Endothelial cell of umbilical vein (primary cell): ENCODE data around the gene IRGM. TPM values are rescaled to one million over a fixed set of nuclear protein-coding genes. Genes with fewer than 3 reads are reported as not detected.
"Not testable (repeated sequence)": the region's sequence is repeated elsewhere in the genome, so short reads cannot be mapped to it uniquely, and the experiment has no call there.

Experiments used
- BruUV-seq: library from RNA; stranded (reverse); fragments of 400-500 nt; replicated peaks from 2 replicates; lab custom pipeline; 2021; lab: Mats Ljungman, UMichigan
- CTCF ChIA-PET: fragments of 300-600, 350-600 bp; sonication (Branson Sonifier 250); formaldehyde crosslinking; loops from one replicate; lab custom pipeline; 2021; ENCODE audit warnings: antibody characterized with exemption, inconsistent platforms; lab: Charles Lee
- POLR2A ChIA-PET: fragments of 300-600, 350-600 bp; sonication (Branson Sonifier 250); formaldehyde crosslinking; loops from one replicate; lab custom pipeline; 2021; ENCODE audit warnings: antibody characterized with exemption, inconsistent platforms; lab: Charles Lee
- DNase-seq: peaks from one replicate; pipeline ENCODE4 v3.0.0-alpha.2; 2011; ENCODE audit warnings: low read depth, low spot score
- FAIRE-seq: peaks from 2 replicates; lab custom pipeline; 2011; peaks lifted over from hg19 to GRCh38; lab: Jason Lieb, UNC
- H2AFZ ChIP-seq: 2 replicates; pipeline ENCODE4 v1.6.0; 2012; ENCODE audit warnings: low read depth, low read length, control low read depth, inconsistent platforms
- H3K27ac ChIP-seq: 2 replicates; pipeline ENCODE4 v1.5.1; 2011; ENCODE audit warnings: low read depth, mild to moderate bottlenecking, control low read depth, low read length, moderate library complexity; ENCODE audit not compliant: insufficient read depth
- H3K27me3 ChIP-seq, 2 experiments: 2 replicates each; pipeline versions ENCODE4 v1.6.0 to v1.6.1; 2011; ENCODE audit warnings: low read length in 2 of 2, mixed read lengths in 1 of 2; ENCODE audit not compliant: control insufficient read depth in 2 of 2, insufficient read depth in 2 of 2
- H3K36me3 ChIP-seq, 2 experiments: 2 replicates in 1 of 2; 3 replicates in 1 of 2; pipeline ENCODE4 v1.5.1; 2011; ENCODE audit warnings: low read length in 2 of 2, mild to moderate bottlenecking in 1 of 2, moderate library complexity in 1 of 2; ENCODE audit not compliant: control insufficient read depth in 2 of 2, insufficient read depth in 2 of 2; ENCODE audit errors: extremely low read depth in 1 of 2
- H3K4me1 ChIP-seq: 3 replicates; pipeline ENCODE4 v1.5.1; 2011; ENCODE audit warnings: mild to moderate bottlenecking, low read length; ENCODE audit not compliant: control insufficient read depth, insufficient read depth; ENCODE audit errors: extremely low read depth
- H3K4me2 ChIP-seq: 2 replicates; pipeline ENCODE4 v1.6.1; 2011; ENCODE audit warnings: low read length, control low read depth, mixed read lengths; ENCODE audit not compliant: insufficient read depth
- H3K4me3 ChIP-seq, 3 experiments: fragments of 200-600 bp in 1 of 3; sonication (generic), shearing (Covaris generic) in 1 of 3; replicated peaks in 1 of 3; 2 replicates each; pipeline ENCODE4 v1.5.1; 2011 to 2016; ENCODE audit warnings: control low read depth in 3 of 3, low read length in 3 of 3, mild to moderate bottlenecking in 2 of 3, inconsistent platforms in 1 of 3, low read depth in 1 of 3, moderate library complexity in 1 of 3; ENCODE audit not compliant: insufficient read depth in 1 of 3
- H3K79me2 ChIP-seq: 2 replicates; pipeline ENCODE4 v1.6.0; 2012; ENCODE audit warnings: low read length, inconsistent platforms; ENCODE audit not compliant: control insufficient read depth, insufficient read depth
- H3K9ac ChIP-seq: replicated peaks from 2 replicates; pipeline ENCODE3; 2011; ENCODE audit warnings: low read length, control low read depth; ENCODE audit not compliant: insufficient read depth; ENCODE audit errors: extremely low read depth
- H3K9me1 ChIP-seq: replicated peaks from 3 replicates; pipeline ENCODE4 v1.6.0; 2011; ENCODE audit warnings: mild to moderate bottlenecking, low read length; ENCODE audit not compliant: control insufficient read depth, insufficient read depth; ENCODE audit errors: extremely low read depth
- H3K9me3 ChIP-seq: replicated peaks from 2 replicates; pipeline ENCODE4 v1.5.1; 2012; ENCODE audit warnings: low read length, inconsistent platforms; ENCODE audit not compliant: control insufficient read depth, insufficient read depth
- H4K20me1 ChIP-seq: replicated peaks from 2 replicates; pipeline ENCODE3; 2011; ENCODE audit warnings: mild to moderate bottlenecking, low read length; ENCODE audit not compliant: control insufficient read depth, insufficient read depth; ENCODE audit errors: extremely low read depth
- CTCF ChIP-seq, 2 donors: IDR thresholded peaks; 1 replicate in 1 of 2; 2 replicates in 1 of 2; pipeline ENCODE4 v1.5.1; 2011; ENCODE audit warnings: low read length in 2 of 2, mild to moderate bottlenecking in 2 of 2, moderate library complexity in 2 of 2, control low read depth in 1 of 2, inconsistent platforms in 1 of 2, low read depth in 1 of 2; ENCODE audit not compliant: insufficient read depth in 1 of 2; ENCODE audit errors: extremely low read depth in 1 of 2
- EZH2 ChIP-seq: IDR thresholded peaks from 2 replicates; pipeline ENCODE4 v1.6.1; 2012; ENCODE audit warnings: borderline replicate concordance, low read depth, mild to moderate bottlenecking, moderate library complexity, low read length, inconsistent platforms; ENCODE audit not compliant: severe bottlenecking
- FOS ChIP-seq: IDR thresholded peaks from 2 replicates; pipeline ENCODE4 v1.6.1; 2011; ENCODE audit warnings: mild to moderate bottlenecking, low read length, moderate library complexity, borderline replicate concordance; ENCODE audit not compliant: insufficient read depth
- GATA2 ChIP-seq: IDR thresholded peaks from 2 replicates; pipeline ENCODE4 v1.7.0; 2011; ENCODE audit warnings: low read depth, mild to moderate bottlenecking, moderate library complexity, mixed read lengths, low read length; ENCODE audit not compliant: insufficient read length, insufficient read depth
- JUN ChIP-seq: IDR thresholded peaks from 2 replicates; pipeline ENCODE4 v1.6.1; 2011; ENCODE audit warnings: borderline replicate concordance, low read depth; ENCODE audit not compliant: insufficient read length, insufficient read depth
- MAX ChIP-seq: IDR thresholded peaks from 2 replicates; pipeline ENCODE4 v1.6.1; 2011; ENCODE audit not compliant: insufficient read depth, insufficient read length
- MYC ChIP-seq: IDR thresholded peaks from one replicate; pipeline ENCODE4 v1.6.1; 2011; ENCODE audit warnings: mild to moderate bottlenecking, low read depth, low read length
- POLR2A ChIP-seq: IDR thresholded peaks from 2 replicates; pipeline ENCODE4 v1.6.1; 2012; ENCODE audit warnings: low read depth, mild to moderate bottlenecking, control low read depth, low read length
- POLR2AphosphoS5 ChIP-seq: IDR thresholded peaks from 2 replicates; pipeline ENCODE4 v1.6.1; 2012; ENCODE audit warnings: low read depth, mild to moderate bottlenecking, control low read depth, low read length, moderate library complexity; ENCODE audit not compliant: insufficient read depth
- dilution Hi-C: fragments of 300-500 bp; cut with MboI; formaldehyde crosslinking; loops from one replicate; pipeline ENCODE4 v1.15.0; 2019; ENCODE audit warnings: low sequenced_read_pairs; ENCODE audit not compliant: extremely low pct_ligation_motif_present
- intact Hi-C: fragments of 100-400 bp; cut with micrococcal nuclease; formaldehyde crosslinking; loops from one replicate; pipeline ENCODE4 v1.10.0; 2022
- polyA plus RNA-seq, 4 experiments: library from polyadenylated mRNA; depleted of rRNA in 3 of 4; stranded (reverse) in 3 of 4; unstranded in 1 of 4; fragments of >200 nt; gene quantifications; 2 replicates each; pipeline versions ENCODE4 v1.2.1 to v1.2.3, GENCODE V29; 2011 to 2012; ENCODE audit warnings: missing spikeins in 1 of 4
- total RNA-seq: library from RNA; stranded (reverse); gene quantifications from 2 replicates; pipeline ENCODE4 v1.2.3, GENCODE V29; 2021

The IRGM gene
- total and polyA plus RNA-seq, 2 donors (not counting 3 experiments of a cell fraction or from before 2014, with no cell fraction given), result not detected

- intact Hi-C loops (no loop called here), dilution Hi-C loops (no loop called here)
- ChIA-PET CTCF (interaction anchor here (1.3 kb wide), 1 partner anchor 29 kb away, joined by 4 read pairs; no protein-coding TSS in a partner anchor), POLR2A (no interaction called here)
- TF ChIP-seq FOS (no peak), JUN (no peak), MYC (no peak), POLR2AphosphoS5 (no peak), POLR2A (no peak), CTCF (IDR thresholded peaks at IDR 0.05; ENCODE audit: extremely low read depth in 1 of 2, insufficient read depth in 1 of 2, low read depth in 1 of 2, low read length in 2 of 2) (no peak), EZH2 (no peak), GATA2 (no peak), MAX (no peak)
- Histone ChIP-seq H3K4me2 (no peak overlapping the region), H3K9ac (no peak overlapping the region), H3K9me1 (no peaks in the 10 kb centered on the region), H3K4me3 (no peak overlapping the region), H3K27ac (no peak overlapping the region), H3K27me3 (peaks cover 0 to 2% of the 10 kb centered on the region in 2 experiments), H3K79me2 (no peaks in the 10 kb centered on the region), H2AFZ (no peak overlapping the region), H3K4me1 (no peaks in the 10 kb centered on the region), H3K9me3 (no peaks in the 10 kb centered on the region), H3K36me3 (no peaks in the 10 kb centered on the region), H4K20me1 (no peaks in the 10 kb centered on the region)
- FAIRE-seq, result no peak
- no peak for DNase-seq
- BruUV-seq, result no TSS peak
These were observed 16.6 kb upstream of the IRGM start for GRCh38 chr5:150829744-150830143.

GRCh38 chr5:150831821-150832220, 14.5 kb upstream of the IRGM start:
- FAIRE-seq, result not testable (repeated sequence)

More at GRCh38 chr5:150831821-150832220, 14.5 kb upstream of the IRGM start:
- CTCF ChIA-PET, POLR2A ChIA-PET, H3K27ac ChIP-seq, H3K36me3 ChIP-seq, H4K20me1 ChIP-seq, DNase-seq, H3K4me2 ChIP-seq, H3K9me1 ChIP-seq, H3K9me3 ChIP-seq, BruUV-seq, H3K9ac ChIP-seq, H3K27me3 ChIP-seq, H3K79me2 ChIP-seq, H3K4me3 ChIP-seq, dilution Hi-C loops, intact Hi-C loops, H2AFZ ChIP-seq, H3K4me1 ChIP-seq: not testable (repeated sequence)
